GM19240 (cell line): ENCODE measurements around the gene RAPGEF4.
"Not testable (repeated sequence)": the region's sequence is repeated elsewhere in the genome, so short reads cannot be mapped to it uniquely, and the experiment has no call there.

Experiments
- DNase-seq: peaks from one replicate; pipeline ENCODE4 v3.0.0; 2011; ENCODE audit warnings: low spot score; ENCODE audit not compliant: insufficient read length

Gene RAPGEF4

DNA sequence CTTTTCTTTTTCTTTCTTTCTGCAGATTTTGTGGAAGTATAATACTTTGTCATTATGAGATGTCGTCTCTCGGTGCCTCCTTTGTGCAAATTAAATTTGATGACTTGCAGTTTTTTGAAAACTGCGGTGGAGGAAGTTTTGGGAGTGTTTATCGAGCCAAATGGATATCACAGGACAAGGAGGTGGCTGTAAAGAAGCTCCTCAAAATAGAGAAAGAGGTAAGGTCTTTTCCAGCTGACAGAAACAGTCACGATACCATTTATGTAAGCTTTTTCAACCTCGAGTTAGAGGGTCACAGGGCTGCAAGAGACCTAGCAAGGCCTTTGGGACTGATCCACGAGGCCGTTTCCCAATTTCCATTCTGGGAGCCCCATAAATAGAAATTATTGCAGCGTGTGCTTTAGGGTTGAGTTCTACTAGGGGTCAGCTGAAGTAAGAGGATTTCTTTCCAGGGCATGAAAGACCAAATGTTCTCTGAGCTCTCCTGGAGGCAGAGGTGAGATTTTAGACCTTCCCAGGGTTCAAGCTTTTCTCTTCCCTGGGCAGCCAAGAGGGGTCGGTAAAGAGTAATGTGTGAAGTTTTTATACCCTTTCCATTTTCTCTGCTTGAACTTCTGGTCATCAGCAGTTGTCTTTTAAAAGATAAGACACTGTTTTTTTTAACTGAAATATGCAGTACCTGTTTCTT lies 355.5 kb downstream of the RAPGEF4 start:
- no peak for DNase-seq

DNA sequence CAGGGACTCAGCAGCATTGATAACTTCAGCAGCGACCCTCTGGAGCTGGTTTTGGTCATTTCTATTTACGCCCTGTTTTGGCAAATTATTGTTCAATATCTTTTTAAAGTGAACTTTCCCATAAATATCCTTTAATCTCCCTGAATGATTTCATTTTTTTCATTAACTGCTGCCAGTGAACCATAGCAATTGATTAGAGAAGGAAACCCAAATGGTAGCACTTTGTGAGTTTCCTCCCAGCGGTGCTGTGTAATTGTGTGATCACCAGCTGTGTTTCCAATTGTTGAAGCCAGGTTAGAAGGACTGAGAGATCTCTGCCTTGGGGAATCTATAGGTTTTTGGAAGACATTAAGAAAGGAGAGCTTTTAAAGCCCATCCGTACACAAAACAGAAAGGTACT lies 356.3 kb downstream of the RAPGEF4 start:
- DNase-seq: no peak

DNA sequence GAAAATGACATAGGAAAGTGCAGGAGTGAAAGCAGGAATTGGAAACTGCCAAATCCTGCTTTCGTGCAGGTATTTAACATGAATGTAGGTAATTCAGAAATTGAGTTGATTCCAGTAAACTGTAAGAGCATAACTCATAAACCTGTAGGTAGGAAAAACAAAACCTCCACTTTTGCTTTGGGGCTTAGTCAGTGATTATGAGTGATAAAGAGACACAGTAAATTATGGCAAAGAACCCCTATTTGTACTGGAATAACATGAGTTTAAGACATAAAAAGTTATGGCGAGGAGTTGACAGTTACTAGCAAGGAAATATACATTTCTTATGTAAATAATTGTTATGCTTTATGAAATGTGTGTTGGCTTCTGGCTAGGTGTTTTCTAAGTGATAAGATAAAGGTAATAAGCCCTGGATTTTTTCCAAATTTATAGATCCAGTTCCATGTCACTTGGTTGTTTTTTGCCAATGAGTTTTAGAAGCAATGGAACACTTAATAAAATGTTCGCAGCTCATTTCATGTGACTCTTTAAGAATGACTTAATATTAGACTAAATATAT lies 357.3 kb downstream of the RAPGEF4 start:
- DNase-seq: no peak

DNA sequence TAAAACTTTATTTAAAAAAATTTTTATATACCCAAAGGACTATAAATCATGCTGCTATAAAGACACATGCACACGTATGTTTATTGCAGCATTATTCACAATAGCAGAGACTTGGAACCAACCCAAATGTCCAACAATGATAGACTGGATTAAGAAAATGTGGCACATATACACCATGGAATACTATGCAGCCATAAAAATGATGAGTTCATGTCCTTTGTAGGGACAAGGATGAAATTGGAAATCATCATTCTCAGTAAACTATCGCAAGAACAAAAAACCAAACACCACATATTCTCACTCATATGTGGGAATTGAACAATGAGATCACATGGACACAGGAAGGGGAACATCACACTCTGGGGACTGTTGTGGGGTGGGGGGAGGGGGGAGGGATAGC lies 358.0 kb downstream of the RAPGEF4 start:
- DNase-seq: not testable (repeated sequence)

DNA sequence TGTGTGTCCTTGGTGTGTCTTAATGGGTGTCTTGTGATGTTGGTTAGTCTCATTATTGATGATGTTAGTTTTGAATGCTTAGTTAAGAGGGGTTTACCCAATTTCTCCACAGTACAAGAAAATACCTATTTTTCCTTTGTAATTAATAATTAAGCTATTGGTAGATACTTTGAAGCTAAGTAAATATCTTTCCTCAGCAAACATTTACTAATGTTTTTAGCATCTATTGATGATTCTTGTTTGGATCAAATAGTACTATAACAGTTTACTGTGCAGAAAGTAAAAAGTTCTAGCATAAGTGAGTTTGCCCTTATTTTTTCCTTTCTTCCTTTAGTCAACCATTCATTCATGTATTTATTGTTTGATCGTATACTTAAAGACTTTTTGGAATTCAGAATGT lies 359.1 kb downstream of the RAPGEF4 start:
- no peak for DNase-seq

DNA sequence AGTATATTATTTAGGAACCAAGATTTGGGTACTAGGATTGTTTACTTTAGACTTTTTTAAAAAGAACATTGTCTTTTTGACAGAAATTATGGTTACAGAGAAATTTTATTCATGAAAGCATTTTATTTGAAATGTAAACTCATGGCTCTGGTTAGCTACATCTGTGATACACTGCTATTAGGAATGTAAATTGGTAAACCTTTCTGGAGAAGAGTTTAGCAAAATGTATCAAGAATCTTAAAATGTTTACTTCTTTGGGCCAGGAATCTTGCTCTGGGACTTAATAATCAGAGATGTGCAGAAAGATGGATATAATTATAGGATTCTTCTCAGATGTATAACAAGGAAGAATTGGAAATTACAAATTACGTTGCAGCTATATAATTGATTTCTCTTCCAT lies 359.7 kb downstream of the RAPGEF4 start:
- DNase-seq: no peak

DNA sequence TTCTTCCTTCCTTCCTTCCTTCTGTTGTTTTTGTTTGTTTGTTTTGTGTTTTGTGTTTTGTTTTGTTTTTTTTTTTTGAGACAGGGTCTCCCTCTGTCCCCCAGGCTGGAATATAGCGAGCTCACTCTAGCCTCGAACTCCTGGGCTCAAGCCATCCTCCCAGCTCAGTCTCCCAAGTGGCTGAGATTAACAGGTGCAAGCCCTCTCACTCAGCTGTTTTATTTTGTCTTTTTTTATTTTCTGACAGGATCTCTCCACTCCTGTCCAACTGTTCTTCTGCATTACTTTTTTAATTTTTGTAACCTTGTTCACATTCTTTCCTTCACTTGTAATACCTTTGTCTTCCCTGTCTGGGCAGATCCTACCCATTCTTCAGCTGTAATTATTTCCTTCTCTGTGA lies 363.6 kb downstream of the RAPGEF4 start:
- DNase-seq: no peak

DNA sequence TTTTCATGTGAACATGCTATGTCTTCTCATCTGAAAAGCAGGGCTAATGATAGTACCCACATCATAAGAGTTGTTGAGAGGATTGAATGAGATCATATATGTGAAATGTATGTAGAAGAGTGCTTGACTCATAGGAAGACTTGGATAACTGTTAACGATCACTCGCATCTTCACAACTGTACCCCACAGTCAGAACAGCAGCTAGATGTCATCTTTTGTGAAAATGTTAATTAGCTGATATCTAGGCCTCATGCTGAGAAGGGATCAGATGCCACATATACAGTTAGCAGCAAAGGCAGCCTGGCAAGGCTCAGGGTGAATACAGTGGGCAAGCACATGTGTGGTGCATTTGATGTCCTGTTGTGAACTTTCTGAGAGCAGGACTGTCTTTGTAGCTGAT lies 364.2 kb downstream of the RAPGEF4 start:
- DNase-seq: no peak

DNA sequence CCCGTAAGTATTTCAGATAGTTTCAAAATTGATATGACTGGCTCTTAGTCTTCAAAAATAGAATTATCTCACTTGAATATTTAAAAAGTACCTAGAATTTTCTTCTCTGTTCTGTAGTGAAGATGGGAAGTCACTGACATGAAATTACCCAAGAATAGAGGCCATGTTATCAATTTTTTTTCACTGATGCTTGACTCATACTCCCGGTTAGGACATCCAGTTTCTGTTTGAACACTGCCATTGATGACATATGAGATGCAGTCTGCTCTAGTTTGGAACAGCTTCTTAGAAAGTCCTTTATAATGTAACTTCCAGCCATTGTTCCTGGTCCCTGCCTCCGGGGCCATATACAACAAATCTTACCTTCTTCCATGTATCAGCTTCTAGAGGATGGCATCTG lies 366.0 kb downstream of the RAPGEF4 start:
- DNase-seq: no peak
